Superior temporal gyrus (tissue), 1 donor: Measurements from ENCODE around the gene TRIM31.
A peak's percentile ranks its signal among the peaks of the same experiment; 100 is the strongest.
"Not testable (repeated sequence)": the region's sequence is repeated elsewhere in the genome, so short reads cannot be mapped to it uniquely, and the experiment has no call there.

ENCODE experiments used
- DNase-seq: peaks from one replicate; pipeline ENCODE4 v3.0.0-alpha.2; 2016; ENCODE audit errors: extremely low spot score

The TRIM31 gene

GRCh38 chr6:30149858-30150550 lies 37.1 kb upstream of the TRIM31 start:
- DNase-seq: no peak

DNA sequence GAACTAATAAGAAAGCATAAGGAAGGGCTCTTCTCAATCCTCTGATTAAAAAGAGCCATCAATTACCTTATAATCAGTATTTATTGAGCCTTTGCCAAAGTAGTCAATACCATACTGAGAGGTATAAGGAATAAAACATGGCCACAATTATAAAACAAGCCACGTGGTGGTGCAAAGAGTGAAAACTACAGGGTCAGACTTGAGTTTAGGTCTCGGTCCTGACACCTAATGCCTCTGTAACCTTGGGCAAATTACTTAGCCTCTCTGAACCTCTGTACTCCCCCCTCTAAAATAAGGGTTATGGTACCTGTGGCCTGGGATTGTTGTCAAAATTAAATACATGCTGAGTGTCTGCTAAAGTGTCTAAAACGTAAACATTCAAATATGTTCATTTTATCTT lies 36.3 kb upstream of the TRIM31 start:
- DNase-seq: no peak

DNA sequence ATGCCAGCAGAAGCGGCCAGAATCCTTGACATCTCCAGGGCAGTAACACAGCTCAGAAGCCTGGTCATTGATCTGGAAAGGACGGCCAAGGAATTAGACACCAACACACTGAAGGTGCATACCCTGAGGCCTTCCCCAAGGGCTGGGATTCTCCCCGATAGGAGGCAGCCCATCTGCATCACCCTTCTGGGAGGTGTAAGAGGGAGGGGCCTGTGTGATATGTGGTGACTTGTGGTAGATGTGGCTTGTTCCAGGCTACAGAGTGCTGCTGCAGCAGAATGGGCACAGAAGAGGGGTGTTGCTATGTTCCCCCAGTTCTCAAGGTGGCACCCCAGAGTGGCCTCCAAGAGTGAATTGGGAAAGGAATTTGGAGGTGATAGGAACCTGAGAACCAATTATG lies 34.2 kb upstream of the TRIM31 start:
- no peak for DNase-seq

DNA sequence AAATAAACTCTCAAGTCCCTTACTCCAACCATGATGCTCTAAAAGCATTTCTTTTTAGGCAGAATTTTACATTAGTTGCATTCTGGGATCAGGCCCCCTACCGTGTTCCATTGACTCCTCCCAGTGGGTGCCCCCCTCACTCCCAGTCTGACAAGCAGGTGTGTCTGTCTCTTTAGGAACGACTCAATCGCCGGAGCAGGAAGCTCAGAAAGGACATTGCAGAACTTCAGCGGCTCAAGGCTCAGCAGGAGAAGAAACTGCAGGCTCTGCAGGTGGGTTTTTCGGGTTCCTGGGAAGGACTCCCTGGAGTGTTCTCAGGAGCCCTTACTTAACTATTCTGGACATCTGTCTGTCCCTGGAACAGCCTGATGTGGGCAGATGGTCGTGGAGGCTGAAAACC lies 32.9 kb upstream of the TRIM31 start:
- no peak for DNase-seq

DNA sequence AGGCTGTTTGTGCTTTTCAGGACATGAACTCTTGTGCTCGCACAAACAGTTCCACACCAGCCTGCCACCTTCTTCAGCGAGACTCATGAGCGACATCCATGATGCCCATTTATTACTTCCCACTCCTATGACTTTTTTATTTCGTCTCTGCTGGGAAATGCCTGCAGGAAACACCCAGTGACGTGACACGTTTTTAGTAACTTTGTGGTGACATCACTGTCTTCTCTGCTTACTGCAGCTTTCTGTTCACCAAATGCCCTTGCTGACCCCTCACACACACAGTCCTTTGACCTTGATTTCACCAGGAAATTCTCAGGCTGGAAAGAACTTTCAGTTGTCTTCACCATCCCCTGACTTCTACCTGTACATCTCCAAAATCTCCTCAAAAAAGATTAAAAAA lies 31.9 kb upstream of the TRIM31 start:
- DNase-seq: no peak

GRCh38 chr6:30143780-30144179 lies 30.9 kb upstream of the TRIM31 start:
- no peak for DNase-seq

DNA sequence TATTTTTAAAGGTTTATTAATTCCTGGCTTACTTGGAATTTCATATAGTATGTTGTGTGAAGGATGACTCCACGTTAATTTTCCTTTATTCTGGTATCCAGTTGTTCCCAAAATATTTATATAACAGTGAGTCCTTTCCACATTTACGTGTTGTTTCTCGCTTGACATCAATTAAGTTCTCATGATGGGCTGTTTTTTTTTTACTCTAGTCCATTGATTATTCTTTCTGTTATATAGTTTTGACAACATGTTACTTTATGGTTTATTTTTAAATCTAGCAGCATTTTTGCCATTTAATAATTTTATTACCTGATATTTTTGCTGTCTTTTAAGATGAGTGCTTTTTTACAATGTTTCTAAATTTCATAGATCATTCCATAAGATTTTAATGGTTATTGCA lies 29.8 kb upstream of the TRIM31 start:
- DNase-seq: no peak

DNA sequence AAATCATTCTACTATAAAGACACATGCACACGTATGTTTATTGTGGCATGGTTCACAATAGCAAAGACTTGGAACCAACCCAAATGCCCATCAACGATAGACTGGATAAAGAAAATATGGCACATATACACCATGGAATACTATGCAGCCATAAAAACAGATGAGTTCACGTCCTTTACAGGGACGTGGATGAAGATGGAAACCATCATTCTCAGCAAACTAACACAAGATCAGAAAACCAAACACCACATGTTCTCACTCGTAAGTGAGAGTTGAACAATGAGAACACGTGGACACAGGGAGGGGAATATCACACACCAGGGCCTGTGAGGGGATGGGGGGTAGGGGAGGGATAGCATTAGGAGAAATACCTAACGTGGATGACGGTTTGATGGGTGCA lies 27.4 kb upstream of the TRIM31 start:
- not testable (repeated sequence) for DNase-seq

DNA sequence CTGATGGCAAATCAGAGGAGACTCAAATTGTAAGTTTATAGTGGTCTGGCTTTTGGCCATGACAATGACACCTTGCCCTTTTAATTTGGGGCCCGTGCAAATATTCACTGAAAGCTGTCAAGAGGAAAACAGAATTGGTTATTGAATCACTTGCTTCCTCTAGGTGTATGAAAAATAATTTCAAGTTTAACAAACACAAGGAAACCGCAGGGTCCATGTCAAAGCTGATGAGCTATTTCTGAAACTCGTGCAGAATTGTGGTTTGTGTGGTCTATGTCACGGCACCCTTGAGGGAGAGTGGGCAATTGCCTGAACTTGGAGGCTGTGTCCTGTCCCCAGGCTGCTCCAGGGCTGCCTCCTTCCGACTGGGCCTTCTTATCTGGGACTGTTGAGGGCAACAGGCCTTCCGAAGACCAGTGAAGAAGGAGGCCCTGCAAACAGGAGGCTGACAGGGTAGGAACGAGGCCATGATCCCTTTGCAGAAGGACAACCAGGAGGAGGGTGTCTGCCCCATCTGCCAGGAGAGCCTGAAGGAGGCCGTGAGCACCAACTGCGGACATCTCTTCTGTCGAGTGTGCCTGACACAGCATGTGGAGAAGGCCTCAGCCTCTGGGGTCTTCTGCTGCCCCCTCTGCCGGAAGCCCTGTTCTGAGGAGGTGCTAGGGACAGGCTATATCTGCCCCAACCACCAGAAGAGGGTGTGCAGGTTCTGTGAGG lies 23.8 kb upstream of the TRIM31 start:
- DNase-seq: no peak

DNA sequence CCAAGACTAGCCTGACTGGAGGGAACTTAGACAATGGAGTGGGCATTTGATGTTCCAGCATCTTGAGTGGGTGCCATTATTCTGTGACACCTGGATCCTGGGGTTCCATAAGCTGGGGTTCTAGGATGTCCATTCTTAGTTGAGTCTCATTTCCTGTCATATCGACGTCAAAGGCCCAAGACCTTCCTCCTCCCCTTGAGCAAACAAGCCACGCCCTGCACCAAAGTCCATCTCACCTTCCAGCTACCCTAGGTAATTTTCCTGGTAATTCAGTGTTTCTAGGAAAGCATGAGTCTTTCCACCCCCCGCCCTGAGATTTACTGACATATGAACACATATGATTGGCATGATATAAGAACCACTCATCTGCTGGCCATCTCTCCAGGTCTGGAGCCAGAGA lies 22.9 kb upstream of the TRIM31 start, which contains the start of gene TRIM40:
Gene TRIM40 (plus strand): TSS at position 384 of the 400 bp plus-strand sequence. CDS start 897 bp downstream, outside the sequence.
- DNase-seq: no peak

DNA sequence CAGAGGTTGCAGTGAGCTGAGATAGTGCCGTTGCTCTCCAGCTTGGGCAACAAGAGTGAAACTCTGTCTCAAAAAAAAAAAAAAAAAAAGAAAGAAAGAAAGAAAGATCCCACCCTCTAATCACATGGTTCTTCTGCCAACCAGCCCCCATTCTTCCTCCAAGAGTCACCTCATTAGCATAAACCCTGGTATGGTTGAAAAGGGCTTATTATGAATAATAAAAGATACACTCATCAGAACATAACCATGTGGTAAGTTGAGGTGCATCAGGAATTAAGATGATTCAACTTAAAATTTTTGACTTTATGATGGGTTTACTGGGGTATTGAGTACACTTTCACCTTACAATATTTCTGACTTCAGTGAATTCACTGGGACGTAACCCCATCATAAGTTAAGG lies 22.3 kb upstream of the TRIM31 start:
- DNase-seq: no peak

GRCh38 chr6:30131947-30132497 lies 19.1 kb upstream of the TRIM31 start:
- no peak for DNase-seq

DNA sequence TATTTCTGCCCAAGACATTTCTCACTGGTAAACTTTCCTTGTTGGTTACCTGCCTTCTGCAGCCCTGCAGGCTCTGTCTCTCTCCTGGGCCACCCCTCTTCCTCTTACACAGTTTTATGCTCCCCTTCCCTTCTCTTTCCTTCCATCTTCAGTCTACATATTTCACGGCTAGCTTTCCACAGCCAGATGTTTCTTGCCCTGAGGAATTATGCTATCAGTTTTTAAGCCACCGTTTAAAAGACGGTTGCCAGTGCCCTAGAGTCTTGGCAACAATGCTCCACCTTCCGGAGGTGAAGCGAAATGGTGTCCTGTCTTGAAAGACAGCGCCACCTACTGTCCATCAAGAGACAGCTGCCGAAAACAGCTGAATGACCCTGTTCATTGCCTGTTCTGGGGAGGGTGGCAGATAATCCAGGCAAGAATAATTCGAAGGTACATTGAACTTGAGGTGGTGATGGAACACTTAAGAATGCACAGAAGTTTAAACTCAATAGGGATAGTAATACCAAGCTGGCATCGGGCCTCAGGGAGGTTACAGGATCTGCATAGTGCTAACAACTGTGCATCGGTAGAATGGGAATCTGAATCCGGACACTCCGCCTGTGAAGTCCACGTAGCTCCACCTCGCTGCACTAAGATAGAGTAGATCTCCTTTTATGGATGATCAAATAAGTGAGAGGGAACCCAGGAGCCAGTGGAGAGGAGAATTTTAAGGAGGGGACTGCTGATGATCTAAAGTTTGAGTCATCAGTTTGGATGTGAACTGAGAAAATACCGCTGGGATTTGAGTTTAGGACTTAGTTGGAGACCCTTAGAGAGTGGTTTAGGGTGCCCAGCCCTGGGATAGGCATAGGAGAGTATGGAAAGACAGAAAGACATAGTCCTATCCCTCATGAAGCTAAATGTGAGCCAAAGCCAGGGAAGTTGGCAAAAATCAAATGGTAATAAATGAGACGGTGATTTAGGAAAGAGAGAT lies 18.3 kb upstream of the TRIM31 start:
- DNase-seq: peak; percentile 90

DNA sequence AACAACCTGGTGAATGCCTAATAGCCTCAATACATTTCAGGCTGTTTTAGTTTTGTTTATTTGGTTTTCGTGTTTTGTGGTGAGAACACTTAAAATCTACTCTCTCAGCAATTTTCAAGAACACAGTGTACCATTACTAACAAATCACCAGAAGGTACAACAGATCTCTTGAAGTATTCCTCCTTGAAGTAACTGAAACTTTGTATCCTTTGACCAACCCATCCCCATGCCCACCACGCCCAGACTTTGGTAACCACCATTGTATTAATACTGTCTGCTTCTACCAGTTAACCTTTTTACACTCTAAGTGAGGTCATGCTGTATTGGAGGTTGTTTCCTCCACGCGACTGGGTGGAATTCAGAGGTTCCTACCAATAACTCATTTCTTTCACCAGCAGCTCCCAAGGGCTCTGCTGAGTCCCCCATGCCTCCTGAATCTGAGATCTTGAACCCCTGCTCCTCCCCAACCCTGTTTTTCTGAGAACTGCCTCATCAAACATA lies 17.3 kb upstream of the TRIM31 start:
- DNase-seq: no peak

DNA sequence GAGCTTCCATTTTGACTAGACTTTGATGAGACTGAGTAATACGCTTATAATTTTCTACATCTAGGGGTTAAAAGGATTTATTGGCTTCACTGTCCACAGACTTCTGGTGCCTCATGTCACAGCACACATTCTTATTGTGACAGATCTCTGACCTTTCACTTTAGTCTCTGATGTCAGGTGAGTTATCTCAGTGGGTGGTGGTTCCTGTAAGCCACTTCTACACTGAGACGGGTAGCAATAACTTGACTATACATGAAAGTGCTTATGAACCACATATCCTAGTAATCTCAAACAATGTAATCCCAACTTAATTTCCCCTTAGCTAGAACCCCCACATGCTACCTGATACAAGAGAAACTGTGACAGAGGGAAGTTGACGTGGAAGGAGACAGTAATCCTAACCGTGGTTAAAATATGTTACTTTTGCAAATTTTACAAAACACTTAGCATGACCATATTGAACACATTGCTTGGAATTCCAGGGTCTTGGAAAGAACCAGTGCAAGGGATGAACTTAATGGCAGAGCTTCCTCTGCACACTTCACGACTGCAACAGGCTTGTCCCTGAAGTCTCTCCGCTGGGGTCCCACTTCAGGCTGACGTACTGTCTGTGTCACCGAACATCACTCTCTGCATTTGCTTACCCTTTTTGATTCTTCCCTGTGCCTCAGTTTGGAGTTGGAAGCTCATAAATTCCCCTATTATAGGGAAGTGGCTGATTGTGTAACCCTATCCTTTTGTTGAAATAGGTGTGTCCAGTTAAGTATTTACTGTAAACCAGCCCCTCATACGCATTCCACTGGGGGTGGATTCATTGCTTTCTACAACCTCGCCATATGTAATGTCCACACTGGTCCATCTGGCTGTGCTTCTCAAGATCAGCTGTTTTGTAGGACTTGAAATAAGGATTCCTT lies 16.6 kb upstream of the TRIM31 start:
- DNase-seq: no peak

- DNase-seq: no peak
These were observed 14.6 kb upstream of the TRIM31 start for GRCh38 chr6:30127238-30128093.

DNA sequence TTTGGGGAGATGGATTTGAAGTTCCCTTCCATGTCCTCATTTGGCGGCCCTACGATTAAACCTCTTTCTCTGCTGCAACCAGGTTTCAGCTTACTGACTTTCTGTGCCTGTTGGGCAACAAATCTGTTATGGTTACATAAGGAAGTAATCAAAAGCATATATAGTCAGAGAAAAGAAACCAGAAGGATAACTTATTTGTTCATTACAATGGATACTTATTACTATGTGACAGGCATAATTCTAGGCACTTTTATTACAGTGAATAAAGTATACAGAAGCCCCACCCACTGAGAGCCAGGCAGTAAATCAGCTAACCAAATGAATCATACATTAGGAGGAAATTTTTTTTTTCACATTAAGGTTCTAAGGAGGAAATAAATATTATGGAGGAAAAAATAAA lies 9.6 kb upstream of the TRIM31 start:
- DNase-seq: no peak

DNA sequence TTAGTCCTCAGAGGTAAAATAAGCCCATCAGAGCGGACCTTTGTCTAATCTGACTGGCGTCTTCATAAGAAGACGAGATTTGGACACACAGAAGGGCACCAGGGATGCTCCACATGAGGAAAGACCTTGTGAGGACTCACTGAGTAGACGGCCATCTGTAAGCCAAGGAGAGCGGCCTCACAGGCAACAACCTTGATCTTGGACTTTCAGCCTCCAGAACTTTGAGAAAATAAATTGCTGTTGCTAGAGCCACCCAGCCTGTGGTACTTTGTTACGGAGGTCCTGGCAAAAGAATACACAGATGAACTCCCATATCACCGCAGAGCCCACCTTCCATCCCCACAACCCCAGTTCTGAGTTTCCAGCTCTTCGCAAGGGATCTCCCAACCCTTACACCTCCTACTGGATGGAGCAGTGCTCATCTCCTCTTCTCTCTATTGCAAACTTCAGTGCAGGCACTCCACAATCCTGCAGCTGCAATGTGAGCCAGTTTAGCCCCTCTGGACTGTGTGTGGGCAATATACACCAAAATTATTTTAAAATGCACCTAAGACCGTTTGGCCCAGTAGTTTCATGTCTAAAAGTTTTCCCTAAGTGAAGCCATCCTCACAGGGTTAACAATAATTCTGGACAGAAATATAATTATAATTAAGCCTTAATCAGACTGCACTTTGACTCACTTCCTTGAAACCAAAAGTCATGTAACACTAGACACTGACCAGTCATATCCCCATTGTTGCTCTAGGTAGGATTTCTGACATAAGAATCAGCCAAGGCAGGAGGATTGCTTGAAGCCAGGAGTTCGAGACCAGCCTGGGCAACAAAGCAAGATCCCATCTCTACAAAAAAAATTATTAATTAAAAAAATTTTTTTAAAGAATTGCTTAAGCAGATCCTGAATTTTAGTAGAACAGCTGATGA lies 8.8 kb upstream of the TRIM31 start:
- no peak for DNase-seq

GRCh38 chr6:30118691-30119090 lies 5.8 kb upstream of the TRIM31 start:
- not testable (repeated sequence) for DNase-seq
